Neuron (in vitro differentiated cells): ENCODE measurements around the gene SPACA4.
A peak's percentile ranks its signal among the peaks of the same experiment; 100 is the strongest.

Source experiments
- H2AFZ ChIP-seq: one replicate; pipeline ENCODE4 v1.6.1; 2013; ENCODE audit warnings: low read depth, mild to moderate bottlenecking, inconsistent platforms, low read length, moderate library complexity
- H3K27me3 ChIP-seq: one replicate; pipeline ENCODE4 v1.6.1; 2013; ENCODE audit warnings: low read length; ENCODE audit not compliant: insufficient read depth
- H3K36me3 ChIP-seq: one replicate; pipeline ENCODE4 v1.6.1; 2013; ENCODE audit warnings: low read length; ENCODE audit not compliant: insufficient read depth
- H3K4me1 ChIP-seq: one replicate; pipeline ENCODE4 v1.6.1; 2013; ENCODE audit warnings: low read length; ENCODE audit not compliant: insufficient read depth
- H3K4me3 ChIP-seq: 2 replicates; pipeline ENCODE4 v1.5.1; 2013; ENCODE audit warnings: mild to moderate bottlenecking, low read length, moderate library complexity
- H3K9me3 ChIP-seq: one replicate; pipeline ENCODE4 v1.6.1; 2013; ENCODE audit warnings: low read length

SPACA4 gene

DNA sequence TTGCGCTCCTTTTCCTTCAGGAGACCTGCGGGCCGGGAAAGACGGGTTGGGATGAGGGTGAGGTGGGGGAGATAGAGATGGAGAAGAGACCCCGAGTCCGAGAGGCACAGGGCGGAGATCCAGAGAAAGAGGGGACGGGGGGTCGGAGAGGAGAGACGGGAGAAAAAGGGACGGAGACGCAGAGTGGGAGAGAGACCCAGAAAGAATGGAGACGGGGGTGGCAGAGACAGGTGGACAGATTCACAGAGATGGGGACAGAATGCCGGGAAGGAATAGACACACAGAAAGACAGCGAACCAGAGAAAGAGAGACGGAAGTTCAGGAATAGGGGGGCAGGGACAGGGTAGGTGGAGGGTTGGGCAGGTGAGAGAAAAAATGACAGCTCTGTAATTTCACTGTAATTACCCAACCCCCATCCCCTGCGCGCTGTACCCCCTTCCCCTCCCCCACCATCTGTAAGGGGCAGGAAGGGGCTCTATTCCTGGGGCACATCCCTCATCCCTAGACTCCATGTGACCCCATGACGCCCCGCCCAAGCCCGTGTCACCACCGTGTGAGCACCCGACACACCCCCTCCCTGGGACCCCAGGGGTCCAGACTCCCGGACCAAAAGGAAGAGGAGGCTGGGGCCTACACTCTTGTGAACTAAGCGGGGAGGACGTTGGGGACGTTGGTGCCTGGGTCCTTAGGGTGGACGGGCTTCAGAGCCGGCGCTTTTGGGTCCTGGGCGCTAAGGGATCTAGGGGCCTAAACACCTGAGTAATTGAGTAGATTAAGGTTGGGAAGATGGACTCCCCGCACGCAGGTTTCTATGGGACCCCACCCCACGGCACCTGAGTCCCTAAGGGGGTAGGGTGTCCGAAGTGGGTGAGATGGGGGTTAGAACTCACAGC is 29.7 kb downstream of the SPACA4 start:
- Histone ChIP-seq H3K36me3 (no peaks in the 10 kb centered on the region), H3K4me3 (peak overlapping the region; percentile 68), H3K27me3 (no peaks in the 10 kb centered on the region), H3K4me1 (peaks cover 55% of the 10 kb centered on the region), H2AFZ (no peak overlapping the region), H3K9me3 (no peaks in the 10 kb centered on the region)

DNA sequence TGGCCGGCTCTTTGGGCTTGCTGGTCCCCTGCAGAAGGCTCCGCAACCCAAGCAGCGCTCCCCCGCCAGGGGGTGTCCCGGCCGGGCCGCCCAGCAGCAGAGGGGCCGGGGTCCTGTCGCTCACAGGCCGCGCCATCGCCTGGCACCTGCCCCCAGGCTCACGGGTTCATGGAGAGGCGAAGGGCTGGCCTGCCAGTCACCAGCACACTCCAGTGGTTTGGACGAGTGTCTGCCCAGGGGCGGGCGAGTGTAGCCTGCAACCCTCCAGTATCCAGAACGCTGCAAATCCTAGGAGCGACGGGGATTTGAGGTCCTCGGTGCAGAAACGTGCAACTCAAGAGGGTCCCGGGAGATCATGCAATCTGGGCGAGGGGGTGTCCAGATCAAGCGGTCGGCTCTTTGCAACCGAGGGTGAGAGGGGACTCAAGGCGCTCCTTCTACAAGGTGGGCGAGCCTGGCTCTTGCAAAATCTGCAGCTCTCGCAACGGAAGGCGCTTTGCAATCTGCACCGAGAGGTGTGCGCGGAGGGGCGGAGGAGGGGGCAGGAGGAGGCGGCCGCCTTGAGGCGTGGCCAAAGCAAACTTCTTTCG is 30.4 kb downstream of the SPACA4 start, which contains the start of gene DBP:
Gene DBP, minus strand, starts transcription at position 521 of the 590 bp plus-strand sequence. Its CDS starts 385 bp downstream, at position 136.
- no peaks in the 10 kb centered on the region for H3K36me3 ChIP-seq
- H3K4me3 ChIP-seq: peak within 1 kb of the TSS; percentile 68
- H3K4me1 ChIP-seq: peaks cover 49% of the 10 kb centered on the region
- H2AFZ ChIP-seq: peak within 1 kb of the TSS; percentile 62
- no peaks in the 10 kb centered on the region for H3K9me3 ChIP-seq
- H3K27me3 ChIP-seq: no peaks in the 10 kb centered on the region

DNA sequence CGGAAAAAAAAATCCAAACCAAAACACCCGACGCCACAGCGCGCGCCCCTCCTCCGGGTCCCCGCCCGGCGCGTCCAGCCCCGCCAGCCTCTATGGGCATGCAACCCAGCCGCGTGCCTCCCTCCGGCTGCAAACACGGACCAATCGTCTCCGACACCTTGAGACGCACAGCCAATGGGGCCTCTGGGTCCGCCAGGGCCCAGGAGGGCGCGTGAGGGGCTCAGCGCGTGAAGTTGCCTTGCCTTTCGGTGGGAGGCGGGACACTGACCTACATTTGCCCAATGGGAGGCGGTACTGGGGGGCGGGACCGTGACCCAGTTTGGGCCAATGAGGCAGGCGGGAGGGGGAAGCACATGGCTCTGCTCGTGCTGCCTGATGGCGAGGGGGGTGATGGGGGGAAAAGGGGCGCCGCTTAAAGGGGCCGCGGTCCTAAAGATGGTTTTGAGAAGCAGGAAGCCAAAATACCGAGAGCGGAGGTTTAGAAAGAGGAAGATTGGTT is 31.0 kb downstream of the SPACA4 start:
- H3K4me1 ChIP-seq: peaks cover 43% of the 10 kb centered on the region
- no peaks in the 10 kb centered on the region for H3K36me3 ChIP-seq
- peak overlapping the region; percentile 62 for H2AFZ ChIP-seq
- H3K4me3 ChIP-seq: peak overlapping the region; percentile 68
- no peaks in the 10 kb centered on the region for H3K9me3 ChIP-seq
- no peaks in the 10 kb centered on the region for H3K27me3 ChIP-seq

DNA sequence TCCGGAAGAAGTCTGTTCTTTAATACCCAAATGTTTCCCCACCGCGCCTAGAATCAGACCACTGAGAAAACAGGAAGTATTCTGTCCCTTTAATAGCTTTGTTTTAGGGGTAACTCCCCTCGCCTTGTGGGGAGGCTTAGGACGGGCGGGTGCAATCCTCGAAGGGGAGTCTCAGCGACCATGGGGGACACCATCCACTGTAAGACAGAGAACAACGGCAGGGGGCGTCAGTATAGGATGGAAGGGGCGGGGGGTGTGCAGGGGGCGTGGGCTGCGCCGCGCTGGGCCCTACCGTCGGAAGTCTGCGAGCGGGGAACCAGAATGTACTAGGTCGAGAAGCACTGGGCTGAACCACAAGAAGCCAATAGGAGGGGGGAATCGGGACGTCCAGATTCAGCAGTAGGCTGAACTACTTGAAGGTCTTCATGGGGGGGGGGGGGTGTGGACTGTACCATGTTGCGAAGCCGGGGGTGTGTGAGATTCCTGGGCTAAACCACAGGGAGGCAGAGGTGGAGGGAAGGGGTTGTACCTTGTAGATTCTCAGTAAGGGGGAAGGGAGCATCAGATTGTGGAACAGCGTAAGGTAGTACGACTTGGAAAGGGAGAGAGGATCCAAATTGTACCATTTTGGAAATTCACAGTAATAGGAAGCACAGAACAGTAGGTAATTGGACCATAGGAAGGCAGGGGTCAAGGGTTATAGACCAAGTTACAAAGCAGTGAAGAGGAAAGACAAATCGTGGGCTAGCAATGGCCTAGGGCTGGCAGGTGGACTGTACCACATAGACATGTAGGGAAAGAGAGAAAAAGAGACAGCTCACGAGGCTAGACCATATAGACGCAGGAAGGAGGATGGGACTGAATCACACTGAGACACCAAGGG is 31.6 kb downstream of the SPACA4 start:
- peak overlapping the region; percentile 55 for H3K4me3 ChIP-seq
- peak overlapping the region; percentile 62 for H2AFZ ChIP-seq
- H3K36me3 ChIP-seq: no peaks in the 10 kb centered on the region

DNA sequence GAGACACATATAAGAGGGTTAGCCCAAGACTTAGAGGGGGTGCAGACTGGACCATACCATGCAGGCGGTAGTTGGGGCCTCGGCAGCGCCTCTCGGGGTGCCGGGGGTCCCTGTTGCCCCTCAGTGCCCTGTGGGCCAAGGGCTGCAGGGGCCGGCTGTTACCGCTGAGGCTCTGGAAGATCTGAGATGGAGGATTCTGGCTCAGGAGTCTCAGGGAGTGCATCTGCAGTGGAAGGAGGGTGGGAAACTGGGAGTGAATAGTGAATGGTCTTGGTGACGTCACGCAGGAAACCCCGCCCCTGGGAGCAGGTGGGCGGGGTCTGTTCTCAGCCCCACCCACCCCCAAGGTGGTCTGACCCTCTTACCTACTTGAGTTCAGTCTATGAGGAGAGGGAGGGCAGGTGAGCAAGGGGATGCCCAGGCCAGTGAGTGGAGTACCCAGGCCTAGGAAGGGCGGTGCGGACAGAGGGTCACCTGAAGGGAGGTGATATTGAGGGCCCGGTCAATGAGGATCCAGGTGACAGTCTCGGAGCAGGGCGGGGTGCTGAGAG is 32.4 kb downstream of the SPACA4 start:
- no peaks in the 10 kb centered on the region for H3K27me3 ChIP-seq
- H3K4me3 ChIP-seq: peak overlapping the region; percentile 55
- H3K36me3 ChIP-seq: no peaks in the 10 kb centered on the region
- peaks cover 29% of the 10 kb centered on the region for H3K4me1 ChIP-seq
- peak overlapping the region; percentile 62 for H2AFZ ChIP-seq
- no peaks in the 10 kb centered on the region for H3K9me3 ChIP-seq

More for the DNA sequence above, 31.6 kb downstream of the SPACA4 start:
- Histone ChIP-seq H3K4me1 (peaks cover 36% of the 10 kb centered on the region), H3K9me3 (no peaks in the 10 kb centered on the region), H3K27me3 (no peaks in the 10 kb centered on the region)

DNA sequence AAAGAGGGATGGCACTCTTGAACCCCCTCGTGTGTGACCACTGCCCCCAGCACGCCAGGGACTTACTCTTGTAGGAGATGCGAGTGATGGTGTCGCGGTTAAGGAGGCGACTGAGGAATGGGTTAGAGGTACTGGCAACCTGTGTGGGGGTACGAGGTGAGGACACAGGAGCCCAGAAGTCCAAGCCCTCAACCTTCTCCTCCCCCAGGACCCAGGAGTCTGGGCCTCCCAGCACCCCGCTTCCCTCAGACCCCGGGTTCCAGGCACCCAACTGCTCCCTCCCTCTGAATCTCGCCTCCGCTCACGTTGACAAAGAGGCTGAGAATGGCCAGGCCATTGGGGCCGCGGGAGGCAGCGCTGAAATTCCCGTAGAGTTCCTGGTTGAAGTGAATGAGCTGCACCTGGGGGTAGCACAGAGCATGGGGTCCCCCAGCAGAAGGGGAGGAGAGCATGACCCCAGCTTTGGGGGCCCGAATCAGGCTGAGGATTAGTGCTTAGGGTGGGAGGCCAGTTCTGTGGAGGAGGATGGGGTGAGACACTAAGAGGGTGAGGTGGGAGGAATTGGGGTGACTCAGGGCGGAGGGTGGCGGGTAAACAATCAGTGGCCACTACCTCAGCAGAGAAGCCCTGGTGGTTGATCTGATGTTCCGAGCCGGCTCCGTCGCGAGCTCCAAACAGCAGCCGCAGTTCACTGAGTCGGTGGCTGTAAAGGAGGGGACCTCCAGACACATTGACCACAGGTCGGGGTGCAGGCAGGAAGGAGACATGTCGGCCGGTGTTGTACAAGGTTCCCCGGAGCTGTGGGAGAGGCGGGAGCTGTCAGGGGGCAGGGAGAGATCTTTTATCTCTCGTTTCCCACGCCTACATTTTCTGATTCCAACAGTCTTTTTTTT is 33.2 kb downstream of the SPACA4 start:
- Histone ChIP-seq H3K4me1 (peaks cover 22% of the 10 kb centered on the region), H3K9me3 (no peaks in the 10 kb centered on the region), H3K36me3 (no peaks in the 10 kb centered on the region), H3K27me3 (no peaks in the 10 kb centered on the region), H2AFZ (no peak overlapping the region), H3K4me3 (no peak overlapping the region)

DNA sequence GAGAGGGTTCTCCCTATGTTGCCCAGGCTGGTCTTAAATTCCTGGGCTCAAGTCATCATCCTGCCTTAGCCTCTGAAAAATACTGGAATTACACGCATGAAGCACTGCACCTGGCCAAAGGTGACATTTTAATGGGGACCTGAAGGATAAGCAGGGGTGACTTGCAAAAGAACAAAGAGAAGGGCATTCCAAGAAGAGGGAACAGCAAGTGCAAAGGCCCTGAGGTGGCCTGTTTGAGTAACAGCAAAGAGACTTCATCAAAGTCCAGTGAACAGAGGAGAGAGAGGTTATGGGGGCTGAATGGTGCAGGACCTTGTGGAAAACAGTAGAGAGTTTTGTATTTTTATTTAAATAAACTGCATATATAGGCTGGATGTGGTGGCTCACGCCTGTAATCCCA is 35.3 kb downstream of the SPACA4 start:
- Histone ChIP-seq H3K4me3 (no peak overlapping the region), H3K9me3 (no peaks in the 10 kb centered on the region), H3K4me1 (peaks cover 19% of the 10 kb centered on the region), H3K36me3 (no peaks in the 10 kb centered on the region), H3K27me3 (no peaks in the 10 kb centered on the region), H2AFZ (no peak overlapping the region)

DNA sequence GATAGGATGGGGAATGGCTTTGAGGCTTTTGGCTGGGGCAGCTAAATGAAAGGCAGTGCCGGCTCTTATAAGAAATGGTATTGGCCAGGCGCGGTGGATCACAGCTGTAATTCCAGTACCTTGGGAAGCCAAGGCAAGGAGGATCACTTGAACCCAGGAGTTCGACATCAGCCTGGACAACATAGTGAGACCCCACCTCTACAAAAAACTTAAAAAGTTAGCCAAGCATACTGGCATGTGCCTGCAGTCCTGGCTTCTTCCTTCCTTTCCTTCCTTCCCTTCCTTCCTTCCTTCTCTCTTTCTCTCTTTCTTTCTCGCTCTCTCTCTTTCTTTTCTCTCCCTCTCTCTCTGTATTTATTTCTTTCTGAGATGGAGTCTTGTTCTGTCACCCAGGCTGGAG is 36.3 kb downstream of the SPACA4 start:
- no peaks in the 10 kb centered on the region for H3K36me3 ChIP-seq
- no peak overlapping the region for H2AFZ ChIP-seq
- H3K9me3 ChIP-seq: no peaks in the 10 kb centered on the region
- no peaks in the 10 kb centered on the region for H3K27me3 ChIP-seq
- H3K4me1 ChIP-seq: peaks cover 19% of the 10 kb centered on the region
- H3K4me3 ChIP-seq: no peak overlapping the region

DNA sequence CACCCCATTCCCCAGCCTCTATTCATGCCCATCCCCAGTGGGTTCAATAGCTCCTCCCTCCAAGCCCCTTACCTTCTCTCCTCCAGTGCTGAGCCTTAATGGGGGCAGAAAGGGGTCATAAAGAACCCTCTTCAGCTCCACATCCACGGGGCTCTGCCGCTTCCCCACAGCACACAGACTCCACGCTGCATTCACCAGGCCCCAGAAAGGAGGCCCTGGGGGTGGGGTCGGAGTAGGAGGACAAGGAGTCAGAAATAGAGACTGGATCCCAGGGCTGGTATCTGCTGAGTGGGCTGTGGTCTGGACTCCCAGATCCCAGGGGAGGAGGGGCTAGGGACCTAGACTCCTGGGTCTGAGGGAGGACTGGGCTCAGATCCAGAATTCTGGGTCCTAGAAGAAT is 37.8 kb downstream of the SPACA4 start:
- Histone ChIP-seq H3K36me3 (no peaks in the 10 kb centered on the region), H3K4me1 (peaks cover 14% of the 10 kb centered on the region), H2AFZ (no peak overlapping the region), H3K4me3 (peak overlapping the region; percentile 7), H3K9me3 (no peaks in the 10 kb centered on the region), H3K27me3 (no peaks in the 10 kb centered on the region)

DNA sequence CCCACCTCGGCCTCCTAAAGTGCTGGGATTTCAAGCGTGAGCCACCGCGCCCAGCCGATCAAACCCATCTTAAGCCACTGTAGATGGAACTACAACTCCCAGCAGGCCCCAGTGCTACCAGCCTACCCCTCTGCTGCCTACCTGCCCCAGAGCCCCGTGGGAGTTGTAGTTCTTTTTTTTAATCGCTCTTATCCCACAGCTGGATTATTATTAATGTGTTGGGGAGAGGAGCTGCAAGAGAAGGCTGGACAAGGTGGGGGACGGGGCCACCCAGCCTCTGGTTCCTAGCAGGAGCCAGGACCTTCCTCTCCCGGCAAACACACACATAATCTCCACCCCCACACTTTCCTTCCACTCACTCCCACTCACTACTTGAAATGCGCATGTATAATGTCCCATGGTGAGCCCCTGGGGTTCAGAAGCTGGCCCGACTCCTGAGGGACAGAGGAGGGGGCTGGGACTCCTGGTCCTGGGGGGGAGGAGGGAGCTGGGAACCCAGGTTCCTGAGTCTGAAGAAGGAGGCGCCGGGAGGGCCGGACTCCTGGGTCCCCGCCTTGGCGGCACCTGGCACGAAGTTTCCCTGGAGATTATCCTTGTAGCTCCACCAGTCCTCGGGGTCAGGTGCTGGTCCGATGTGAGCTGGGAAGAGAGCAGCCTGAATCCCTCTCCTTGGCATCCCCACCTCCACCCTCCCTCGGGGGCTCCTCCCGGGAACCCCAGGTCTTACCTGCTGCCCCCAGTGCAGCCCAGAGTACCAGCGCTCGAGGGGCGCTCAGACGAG is 38.5 kb downstream of the SPACA4 start:
- no peaks in the 10 kb centered on the region for H3K27me3 ChIP-seq
- H3K36me3 ChIP-seq: no peaks in the 10 kb centered on the region
- peaks cover 14% of the 10 kb centered on the region for H3K4me1 ChIP-seq
- H3K9me3 ChIP-seq: no peaks in the 10 kb centered on the region
- peak overlapping the region; percentile 90 for H2AFZ ChIP-seq
- H3K4me3 ChIP-seq: peak overlapping the region; percentile 60

DNA sequence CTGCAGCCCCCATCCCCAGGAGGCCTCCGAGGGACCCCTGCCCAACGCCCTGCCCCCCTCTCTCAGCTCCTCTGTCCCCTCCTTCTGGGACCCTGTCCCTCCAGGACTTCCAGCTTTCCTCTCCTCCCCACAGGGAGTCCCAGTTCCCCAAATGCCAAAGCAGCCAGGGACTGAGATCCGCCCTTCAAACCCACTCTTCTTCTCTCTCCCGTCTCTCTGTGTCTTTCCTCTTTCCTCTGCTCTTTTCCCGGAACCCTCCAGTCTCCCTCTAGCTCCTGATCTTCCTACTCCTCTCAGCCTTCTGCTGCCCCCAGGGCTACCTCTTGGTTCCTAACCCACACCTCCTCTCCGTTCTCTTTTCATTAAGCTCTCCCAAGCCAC is 39.1 kb downstream of the SPACA4 start:
- Histone ChIP-seq H3K36me3 (no peaks in the 10 kb centered on the region), H2AFZ (peak overlapping the region; percentile 90), H3K4me3 (peak overlapping the region; percentile 60), H3K9me3 (no peaks in the 10 kb centered on the region), H3K4me1 (peaks cover 14% of the 10 kb centered on the region), H3K27me3 (no peaks in the 10 kb centered on the region)
